HepG2 (cell line): Measurements from ENCODE around the gene ZNF524. TPM values are rescaled to one million over a fixed set of nuclear protein-coding genes. Genes with fewer than 3 reads are reported as not detected.

Source experiments
- ATAC-seq: fragments of 200-7000 bp; cut with Tn5 transposase; 3 replicates; pipeline ENCODE4 v1.9.1; 2020; ENCODE audit warnings: mild to moderate bottlenecking, moderate library complexity
- BruUV-seq: library from RNA; stranded (reverse); fragments of 400-500 nt; replicated peaks from 2 replicates; lab custom pipeline; 2021; lab: Mats Ljungman, UMichigan
- CTCF ChIA-PET: fragments of 300-600 bp; formaldehyde crosslinking; extraction: SDS; loops from one replicate; lab custom pipeline; 2021; ENCODE audit warnings: low total read pairs, inconsistent platforms, low intra/inter-chr PET ratio; lab: Yijun Ruan, JAX
- POLR2A ChIA-PET: fragments of 350-600 bp; sonication (Branson Sonifier 250); formaldehyde crosslinking; loops from one replicate; lab custom pipeline; 2020; ENCODE audit warnings: antibody characterized with exemption, inconsistent platforms; lab: Yijun Ruan, JAX
- DNase-seq: peaks from one replicate; pipeline ENCODE4 v3.0.0-alpha.2; 2015; ENCODE audit warnings: low spot score
- FAIRE-seq: peaks from 3 replicates; lab custom pipeline; 2011; peaks lifted over from hg19 to GRCh38; lab: Jason Lieb, UNC
- H2AFZ ChIP-seq: one replicate; pipeline ENCODE4 v1.6.1; 2011; ENCODE audit warnings: low read length, inconsistent platforms
- H3K27ac ChIP-seq: fragments of 300-600 bp; 3 replicates; pipeline ENCODE4 v1.8.0; 2011; ENCODE audit warnings: mixed run types, mild to moderate bottlenecking, mixed read lengths, low read length, inconsistent platforms; ENCODE audit not compliant: insufficient read depth; ENCODE audit errors: extremely low read length
- H3K27me3 ChIP-seq, 2 experiments: fragments of 200-600 bp in 1 of 2; 2 replicates in 1 of 2; 3 replicates in 1 of 2; pipeline versions ENCODE4 v1.6.0 to v1.8.0; 2011; ENCODE audit warnings: low read length in 2 of 2, mild to moderate bottlenecking in 2 of 2, moderate library complexity in 2 of 2, inconsistent platforms in 1 of 2; ENCODE audit not compliant: insufficient read depth in 2 of 2, control insufficient read depth in 1 of 2
- H3K36me3 ChIP-seq, 2 experiments: fragments of 200-600 bp in 1 of 2; replicated peaks in 1 of 2; 2 replicates in 1 of 2; 3 replicates in 1 of 2; pipeline versions ENCODE4 v1.5.1 to v1.8.0; 2011; ENCODE audit warnings: low read length in 2 of 2, inconsistent platforms in 1 of 2; ENCODE audit not compliant: insufficient read depth in 2 of 2, control insufficient read depth in 1 of 2
- H3K4me1 ChIP-seq: 2 replicates; pipeline ENCODE4 v1.5.1; 2012; ENCODE audit warnings: low read length, inconsistent platforms; ENCODE audit not compliant: insufficient read depth
- H3K4me2 ChIP-seq: 2 replicates; pipeline ENCODE4 v1.6.0; 2011; ENCODE audit warnings: low read depth, low read length, inconsistent platforms
- H3K4me3 ChIP-seq, 3 experiments: fragments of 200-600 bp in 1 of 3; sonication (generic), shearing (Covaris generic) in 1 of 3; replicated peaks in 1 of 3; 2 replicates each; pipeline ENCODE4 v1.5.1; 2011 to 2016; ENCODE audit warnings: low read length in 3 of 3, inconsistent platforms in 2 of 3, low read depth in 2 of 3, mild to moderate bottlenecking in 2 of 3, control low read depth in 1 of 3, mixed read lengths in 1 of 3; ENCODE audit not compliant: insufficient read depth in 1 of 3
- H3K79me2 ChIP-seq: one replicate; pipeline ENCODE4 v1.6.1; 2011; ENCODE audit warnings: low read length, inconsistent platforms; ENCODE audit not compliant: insufficient read depth
- H3K9ac ChIP-seq: 2 replicates; pipeline ENCODE4 v1.6.0; 2011; ENCODE audit warnings: mild to moderate bottlenecking, low read depth, low read length, inconsistent platforms; ENCODE audit not compliant: insufficient read depth
- H3K9me3 ChIP-seq: 2 replicates; pipeline ENCODE4 v1.5.1; 2012; ENCODE audit warnings: mild to moderate bottlenecking, low read length
- H4K20me1 ChIP-seq: 2 replicates; pipeline ENCODE4 v1.6.0; 2011; ENCODE audit warnings: inconsistent platforms, mild to moderate bottlenecking, low read length, moderate library complexity; ENCODE audit not compliant: insufficient read depth
- ATAD3A ChIP-seq: sonication (generic); formaldehyde crosslinking; IDR thresholded peaks from 2 replicates; pipeline ENCODE4 v1.4.0; 2020; ENCODE audit warnings: missing genetic modification reagents
- BCL6 ChIP-seq: IDR thresholded peaks from 2 replicates; pipeline ENCODE4 v1.6.1; 2016; ENCODE audit warnings: missing genetic modification reagents, missing compliant biosample characterization
- FOXJ3 ChIP-seq: sonication (generic); formaldehyde crosslinking; IDR thresholded peaks from 2 replicates; pipeline ENCODE4 v1.4.0; 2020; ENCODE audit warnings: missing genetic modification reagents, mild to moderate bottlenecking, borderline replicate concordance
- MBNL3 ChIP-seq: fragments of 250-450 bp; sonication (Bioruptor Pico); conservative IDR thresholded peaks from 2 replicates; pipeline ENCODE4 v1.8.0; 2022; ENCODE audit warnings: mild to moderate bottlenecking, inconsistent platforms
- NCOA5 ChIP-seq: sonication (generic); formaldehyde crosslinking; IDR thresholded peaks from 2 replicates; pipeline ENCODE4 v1.4.0; 2020; ENCODE audit warnings: missing genetic modification reagents
- RBM39 ChIP-seq: fragments of 200-400 bp; formaldehyde crosslinking; IDR thresholded peaks from one replicate; pipeline ENCODE4 v1.6.1; 2018; ENCODE audit warnings: antibody characterized with exemption, mild to moderate bottlenecking, low read depth, low read length; ENCODE audit not compliant: poor library complexity, severe bottlenecking
- SALL2 ChIP-seq: sonication (generic); formaldehyde crosslinking; IDR thresholded peaks from 2 replicates; pipeline ENCODE4 v1.8.1; 2023; ENCODE audit warnings: mild to moderate bottlenecking, missing genetic modification reagents, inconsistent platforms
- SMC3 ChIP-seq: IDR thresholded peaks from 2 replicates; pipeline ENCODE4 v1.6.1; 2011; ENCODE audit warnings: low read length, improper control_type of control experiment
- ZBTB3 ChIP-seq: sonication (generic); formaldehyde crosslinking; IDR thresholded peaks from 2 replicates; pipeline ENCODE4 v1.4.0; 2020; ENCODE audit warnings: low read depth, mild to moderate bottlenecking, moderate library complexity, missing genetic modification reagents, borderline replicate concordance
- ZNF383 ChIP-seq: sonication (generic); formaldehyde crosslinking; IDR thresholded peaks from 2 replicates; pipeline ENCODE4 v1.4.0; 2020; ENCODE audit warnings: missing genetic modification reagents, mild to moderate bottlenecking, borderline replicate concordance
- WGBS: methylation state at CpG from one replicate; pipeline ENCODE4 v1.1.6; 2017; ENCODE audit warnings: low lambda C conversion rate; 5-methylcytosine and 5-hydroxymethylcytosine counted together
- in situ Hi-C: cut with HindIII; loops from 2 replicates; pipeline ENCODE4 v1.10.0; 2017; ENCODE audit warnings: low pct_unique_long_range_greater_than_20kb; ENCODE audit not compliant: extremely low pct_ligation_motif_present
- intact Hi-C: fragments of 100-400 bp; cut with micrococcal nuclease; formaldehyde crosslinking; loops from one replicate; pipeline ENCODE4 v1.10.0; 2022; ENCODE audit not compliant: unreplicated experiment
- polyA plus RNA-seq, 8 experiments: library from polyadenylated mRNA; depleted of rRNA in 3 of 8; stranded (reverse) in 7 of 8; unstranded in 1 of 8; fragments of >200 nt; fragmentation: Illumina TruSeq in 4 of 8; extraction: Trizol in 4 of 8; gene quantifications; 2 replicates each; pipeline versions ENCODE4 v1.2.1 to v1.2.3, GENCODE V29; 2011 to 2016; ENCODE audit warnings: low read depth in 4 of 8, missing spikeins in 1 of 8, mixed read lengths in 1 of 8; ENCODE audit not compliant: insufficient read depth in 1 of 8
- total RNA-seq, 5 experiments: library from RNA; depleted of rRNA; stranded (reverse); fragments of >200 nt; fragmentation: Illumina TruSeq; extraction: Trizol; gene quantifications; 2 replicates each; pipeline ENCODE4 v1.2.3, GENCODE V29; 2016; ENCODE audit warnings: low read depth in 1 of 5
- TF ChIP-seq, protein P1 (sequence below): sonication (generic); formaldehyde crosslinking; IDR thresholded peaks from 2 replicates; pipeline ENCODE4 v1.8.0; 2022; ENCODE audit warnings: missing genetic modification reagents, mild to moderate bottlenecking, borderline replicate concordance
- TF ChIP-seq, protein P2 (sequence below): sonication (generic); formaldehyde crosslinking; IDR thresholded peaks from 2 replicates; pipeline ENCODE4 v1.5.1; 2020; ENCODE audit warnings: missing genetic modification reagents, mild to moderate bottlenecking, borderline replicate concordance
- TF ChIP-seq, protein P3 (sequence below): fragments of 450-650 bp; IDR thresholded peaks from 2 replicates; pipeline ENCODE4 v1.6.1; 2017
- TF ChIP-seq, protein P4 (sequence below): sonication (generic); formaldehyde crosslinking; conservative IDR thresholded peaks from 2 replicates; pipeline ENCODE4 v1.4.0; 2020; ENCODE audit warnings: missing genetic modification reagents

ZNF524 gene
- total and polyA plus RNA-seq, 2 of the 13 experiments (the other 11 are each of a cell fraction or from before 2014, with no cell fraction given) = 3.2 to 4.6 TPM

DNA sequence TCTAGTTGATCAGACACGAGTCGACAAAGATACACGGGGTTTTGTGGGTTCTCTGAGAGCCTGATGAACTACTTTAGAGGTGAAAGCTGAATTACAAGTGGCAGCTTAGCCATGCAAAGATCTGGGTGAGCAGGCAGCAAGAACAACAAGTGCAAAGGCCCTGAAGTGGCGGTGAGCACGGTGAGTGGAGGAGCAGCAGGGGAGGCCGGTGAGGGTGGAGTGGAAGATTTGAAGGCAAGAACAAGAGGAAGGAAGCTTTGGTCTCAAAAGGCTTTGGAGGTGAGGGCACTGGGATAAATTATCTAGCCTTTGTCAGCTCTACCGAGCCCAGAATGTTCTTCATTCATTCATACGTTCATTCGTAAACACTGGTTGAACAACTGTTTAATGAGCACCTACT lies 6.7 kb downstream of the ZNF524 start:
- H4K20me1 ChIP-seq = no peaks in the 10 kb centered on the region
- H3K27ac ChIP-seq = peak overlapping the region; percentile 7
- no peak for TF ChIP-seq BCL6 (CRISPR knock-in tag)
- no peak for TF ChIP-seq FOXJ3
- TF ChIP-seq, protein P1, sequence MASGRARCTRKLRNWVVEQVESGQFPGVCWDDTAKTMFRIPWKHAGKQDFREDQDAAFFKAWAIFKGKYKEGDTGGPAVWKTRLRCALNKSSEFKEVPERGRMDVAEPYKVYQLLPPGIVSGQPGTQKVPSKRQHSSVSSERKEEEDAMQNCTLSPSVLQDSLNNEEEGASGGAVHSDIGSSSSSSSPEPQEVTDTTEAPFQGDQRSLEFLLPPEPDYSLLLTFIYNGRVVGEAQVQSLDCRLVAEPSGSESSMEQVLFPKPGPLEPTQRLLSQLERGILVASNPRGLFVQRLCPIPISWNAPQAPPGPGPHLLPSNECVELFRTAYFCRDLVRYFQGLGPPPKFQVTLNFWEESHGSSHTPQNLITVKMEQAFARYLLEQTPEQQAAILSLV (CRISPR knock-in tag) = no peak
- TF ChIP-seq NCOA5 (CRISPR knock-in tag) = no peak
- TF ChIP-seq, protein P2, sequence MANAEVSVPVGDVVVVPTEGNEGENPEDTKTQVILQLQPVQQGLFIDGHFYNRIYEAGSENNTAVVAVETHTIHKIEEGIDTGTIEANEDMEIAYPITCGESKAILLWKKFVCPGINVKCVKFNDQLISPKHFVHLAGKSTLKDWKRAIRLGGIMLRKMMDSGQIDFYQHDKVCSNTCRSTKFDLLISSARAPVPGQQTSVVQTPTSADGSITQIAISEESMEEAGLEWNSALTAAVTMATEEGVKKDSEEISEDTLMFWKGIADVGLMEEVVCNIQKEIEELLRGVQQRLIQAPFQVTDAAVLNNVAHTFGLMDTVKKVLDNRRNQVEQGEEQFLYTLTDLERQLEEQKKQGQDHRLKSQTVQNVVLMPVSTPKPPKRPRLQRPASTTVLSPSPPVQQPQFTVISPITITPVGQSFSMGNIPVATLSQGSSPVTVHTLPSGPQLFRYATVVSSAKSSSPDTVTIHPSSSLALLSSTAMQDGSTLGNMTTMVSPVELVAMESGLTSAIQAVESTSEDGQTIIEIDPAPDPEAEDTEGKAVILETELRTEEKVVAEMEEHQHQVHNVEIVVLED = no peak
- TF ChIP-seq, protein P3, sequence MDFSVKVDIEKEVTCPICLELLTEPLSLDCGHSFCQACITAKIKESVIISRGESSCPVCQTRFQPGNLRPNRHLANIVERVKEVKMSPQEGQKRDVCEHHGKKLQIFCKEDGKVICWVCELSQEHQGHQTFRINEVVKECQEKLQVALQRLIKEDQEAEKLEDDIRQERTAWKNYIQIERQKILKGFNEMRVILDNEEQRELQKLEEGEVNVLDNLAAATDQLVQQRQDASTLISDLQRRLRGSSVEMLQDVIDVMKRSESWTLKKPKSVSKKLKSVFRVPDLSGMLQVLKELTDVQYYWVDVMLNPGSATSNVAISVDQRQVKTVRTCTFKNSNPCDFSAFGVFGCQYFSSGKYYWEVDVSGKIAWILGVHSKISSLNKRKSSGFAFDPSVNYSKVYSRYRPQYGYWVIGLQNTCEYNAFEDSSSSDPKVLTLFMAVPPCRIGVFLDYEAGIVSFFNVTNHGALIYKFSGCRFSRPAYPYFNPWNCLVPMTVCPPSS = no peak
- no peak for TF ChIP-seq ATAD3A (CRISPR knock-in tag)
- TF ChIP-seq SMC3 = no peak
- TF ChIP-seq SALL2 = no peak
- TF ChIP-seq RBM39 = no peak
- no peak for TF ChIP-seq MBNL3 (CRISPR knock-in tag)
- TF ChIP-seq ZNF383 (CRISPR knock-in tag) = no peak
- no peak for TF ChIP-seq ZBTB3 (CRISPR knock-in tag)
- TF ChIP-seq, protein P4, sequence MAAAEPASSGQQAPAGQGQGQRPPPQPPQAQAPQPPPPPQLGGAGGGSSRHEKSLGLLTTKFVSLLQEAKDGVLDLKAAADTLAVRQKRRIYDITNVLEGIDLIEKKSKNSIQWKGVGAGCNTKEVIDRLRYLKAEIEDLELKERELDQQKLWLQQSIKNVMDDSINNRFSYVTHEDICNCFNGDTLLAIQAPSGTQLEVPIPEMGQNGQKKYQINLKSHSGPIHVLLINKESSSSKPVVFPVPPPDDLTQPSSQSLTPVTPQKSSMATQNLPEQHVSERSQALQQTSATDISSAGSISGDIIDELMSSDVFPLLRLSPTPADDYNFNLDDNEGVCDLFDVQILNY (CRISPR knock-in tag) = no peak
- DNase-seq (no peak), ATAC-seq (no peak), FAIRE-seq (no peak)
- H3K9ac ChIP-seq = peak overlapping the region; percentile 84
- in situ Hi-C loops = loop anchor here (5.0 kb wide), 1 partner anchor 90 kb away; no protein-coding TSS in a partner anchor
- H3K4me1 ChIP-seq = peaks cover 38% of the 10 kb centered on the region
- peak overlapping the region in 2 of 3 experiments; percentile 81 to 85; a peak in 4 of 6 replicates for H3K4me3 ChIP-seq
- H3K36me3 ChIP-seq = peaks cover 0 to 2% of the 10 kb centered on the region in 2 experiments; a peak in 1 of 5 replicates
- no peak overlapping the region for H2AFZ ChIP-seq
- H3K9me3 ChIP-seq = no peaks in the 10 kb centered on the region
- H3K4me2 ChIP-seq = peak overlapping the region; percentile 95
- H3K27me3 ChIP-seq = no peaks in the 10 kb centered on the region; a peak in 1 of 5 replicates
- H3K79me2 ChIP-seq = peaks cover 15% of the 10 kb centered on the region
- POLR2A ChIA-PET = interaction anchor here (0.8 to 2.8 kb wide), 9 partner anchors 17 to 348 kb away, joined by 3 to 23 read pairs (median 5); partner anchors contain the start of genes PPP6R1, ZNF628 and ZNF784
- TSS peak; percentile 36 for BruUV-seq
- CTCF ChIA-PET = interaction anchor here (3.0 kb wide), 1 partner anchor 90 kb away, joined by 25 read pairs; no protein-coding TSS in a partner anchor
- intact Hi-C loops = loop anchor here (1.0 to 10.0 kb wide), 2 partner anchors 52 to 90 kb away; no protein-coding TSS in a partner anchor
- WGBS = 81% methylated on average over 9 of the region's 9 CpGs
